Breast epithelium (tissue), 3 donors: Measurements from ENCODE around the gene SORBS1.

Source experiments
- POLR2A ChIP-seq: fragments of 450-650 bp; IDR thresholded peaks from one replicate; pipeline ENCODE4 v1.6.1; 2016; ENCODE audit warnings: antibody characterized with exemption, mild to moderate bottlenecking, moderate library complexity
- POLR2AphosphoS5 ChIP-seq, 3 donors: sonication (generic); formaldehyde crosslinking; IDR thresholded peaks; one replicate each; pipeline ENCODE4 v1.6.1; 2017; ENCODE audit warnings: antibody characterized with exemption in 3 of 3
- TF ChIP-seq, protein P1 (sequence below), 3 donors: fragments of 450-650 bp; IDR thresholded peaks; one replicate each; pipeline ENCODE4 v1.5.1; 2016 to 2017; ENCODE audit warnings: antibody characterized with exemption in 3 of 3, mild to moderate bottlenecking in 3 of 3, moderate library complexity in 3 of 3

DNA sequence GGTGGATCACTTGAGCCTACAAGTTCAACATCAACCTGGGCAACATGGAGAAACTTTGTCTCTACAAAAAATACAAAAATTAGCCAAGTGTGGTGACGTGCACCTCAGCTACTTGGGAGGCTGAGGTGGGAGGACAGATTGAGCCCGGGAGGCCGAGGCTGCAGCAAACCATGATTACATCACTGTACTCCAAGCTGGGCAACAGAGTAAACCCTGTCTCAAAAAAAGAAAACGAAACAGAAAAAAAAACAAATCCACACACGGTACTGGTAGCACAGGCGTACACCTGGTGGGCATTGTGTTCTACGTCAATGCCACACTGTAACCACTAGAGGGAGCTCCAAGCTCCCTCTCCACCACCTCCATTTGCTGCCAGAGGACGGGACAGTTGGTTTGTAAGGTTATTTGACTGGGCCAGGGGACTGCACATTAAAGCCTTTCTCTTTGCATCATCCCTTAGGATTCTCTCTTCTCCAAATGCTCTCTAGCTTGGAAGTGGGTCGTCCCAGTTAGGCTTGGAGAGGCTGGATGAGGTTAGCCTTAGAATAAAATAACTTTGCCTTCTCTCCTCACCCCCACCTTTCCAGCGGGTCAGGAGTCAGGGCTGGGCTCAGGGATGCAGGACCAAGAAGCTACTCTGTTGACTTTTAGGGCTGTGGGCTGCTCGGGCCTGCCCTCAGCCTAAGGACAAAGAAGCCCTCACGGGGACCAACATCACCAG is 130.8 kb downstream of the SORBS1 start:
- TF ChIP-seq POLR2A (no peak), POLR2AphosphoS5 (IDR thresholded peaks at IDR 0.05) (peak in 2 of 3 donors; percentile 13 to 50)
- TF ChIP-seq, protein P1, sequence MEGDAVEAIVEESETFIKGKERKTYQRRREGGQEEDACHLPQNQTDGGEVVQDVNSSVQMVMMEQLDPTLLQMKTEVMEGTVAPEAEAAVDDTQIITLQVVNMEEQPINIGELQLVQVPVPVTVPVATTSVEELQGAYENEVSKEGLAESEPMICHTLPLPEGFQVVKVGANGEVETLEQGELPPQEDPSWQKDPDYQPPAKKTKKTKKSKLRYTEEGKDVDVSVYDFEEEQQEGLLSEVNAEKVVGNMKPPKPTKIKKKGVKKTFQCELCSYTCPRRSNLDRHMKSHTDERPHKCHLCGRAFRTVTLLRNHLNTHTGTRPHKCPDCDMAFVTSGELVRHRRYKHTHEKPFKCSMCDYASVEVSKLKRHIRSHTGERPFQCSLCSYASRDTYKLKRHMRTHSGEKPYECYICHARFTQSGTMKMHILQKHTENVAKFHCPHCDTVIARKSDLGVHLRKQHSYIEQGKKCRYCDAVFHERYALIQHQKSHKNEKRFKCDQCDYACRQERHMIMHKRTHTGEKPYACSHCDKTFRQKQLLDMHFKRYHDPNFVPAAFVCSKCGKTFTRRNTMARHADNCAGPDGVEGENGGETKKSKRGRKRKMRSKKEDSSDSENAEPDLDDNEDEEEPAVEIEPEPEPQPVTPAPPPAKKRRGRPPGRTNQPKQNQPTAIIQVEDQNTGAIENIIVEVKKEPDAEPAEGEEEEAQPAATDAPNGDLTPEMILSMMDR (IDR thresholded peaks at IDR 0.05), result peak; percentile 92 to 97 (median 95)
